Colonic mucosa (tissue), 4 donors: Measurements from ENCODE around the gene GABRG3. TPM values are rescaled to one million over a fixed set of nuclear protein-coding genes. Genes with fewer than 3 reads are reported as not detected.

Experiments
- DNase-seq: peaks from one replicate; pipeline ENCODE4 v3.0.0-alpha.2; 2020
- H3K27ac ChIP-seq: fragments of 200-600 bp; one replicate; pipeline ENCODE4 v1.8.0; 2021
- H3K27me3 ChIP-seq: fragments of 200-600 bp; one replicate; pipeline ENCODE4 v1.8.0; 2021
- H3K36me3 ChIP-seq: fragments of 200-600 bp; one replicate; pipeline ENCODE4 v1.8.0; 2021
- H3K4me1 ChIP-seq: fragments of 200-600 bp; one replicate; pipeline ENCODE4 v1.8.0; 2021; ENCODE audit warnings: mild to moderate bottlenecking
- H3K4me3 ChIP-seq: fragments of 200-600 bp; one replicate; pipeline ENCODE4 v1.8.0; 2021
- H3K9ac ChIP-seq, 2 donors: one replicate each; pipeline ENCODE4 v1.7.0; 2013; ENCODE audit warnings: control low read depth in 2 of 2, low read depth in 2 of 2, low read length in 2 of 2
- H3K9me3 ChIP-seq: fragments of 200-600 bp; one replicate; pipeline ENCODE4 v1.8.0; 2021
- CTCF ChIP-seq: fragments of 200-600 bp; IDR thresholded peaks from one replicate; pipeline ENCODE4 v1.8.0; 2022; ENCODE audit warnings: antibody characterized with exemption, mild to moderate bottlenecking
- intact Hi-C: fragments of 100-400 bp; cut with DNase I; formaldehyde crosslinking; loops from one replicate; pipeline ENCODE4 v1.14.1; 2022
- total RNA-seq, 2 donors: library from RNA; stranded (reverse); fragmentation: NEBNext Ultra II Directional in 1 of 2; extraction: Animal tissue kit (Norgen Biotek cat#: 25700) in 1 of 2; gene quantifications; one replicate each; pipeline ENCODE4 v1.2.1, GENCODE V29; 2021
- donor health status: healthy.
- donor health status: DM: no; HTN: no; CAD: no.
- donor health status: DM: no; HTN: no; CAD: no.

The GABRG3 gene
- total RNA-seq, 2 donors from 2014 or later = not detected

GRCh38 chr15:27328608-27329007 is 357.6 kb downstream of the GABRG3 start:
- Histone ChIP-seq H3K36me3 (no peaks in the 10 kb centered on the region), H3K9ac (no peak overlapping the region), H3K9me3 (no peaks in the 10 kb centered on the region), H3K4me1 (no peaks in the 10 kb centered on the region), H3K4me3 (no peak overlapping the region), H3K27me3 (no peaks in the 10 kb centered on the region), H3K27ac (no peak overlapping the region)
- TF ChIP-seq CTCF = no peak
- no peak for DNase-seq
- intact Hi-C loops = no loop called here

GRCh38 chr15:27330326-27330725 is 359.3 kb downstream of the GABRG3 start:
- Histone ChIP-seq H3K4me3 (no peak overlapping the region), H3K9me3 (no peaks in the 10 kb centered on the region), H3K27ac (no peak overlapping the region), H3K4me1 (no peaks in the 10 kb centered on the region), H3K36me3 (no peaks in the 10 kb centered on the region), H3K27me3 (no peaks in the 10 kb centered on the region), H3K9ac (no peak overlapping the region)
- intact Hi-C loops = no loop called here
- no peak for DNase-seq
- TF ChIP-seq CTCF = no peak

- Histone ChIP-seq H3K36me3 (no peaks in the 10 kb centered on the region), H3K27me3 (no peaks in the 10 kb centered on the region), H3K4me3 (no peak overlapping the region), H3K4me1 (no peaks in the 10 kb centered on the region), H3K9me3 (no peaks in the 10 kb centered on the region), H3K27ac (no peak overlapping the region), H3K9ac (no peak overlapping the region)
- DNase-seq = no peak
- intact Hi-C loops = no loop called here
- TF ChIP-seq CTCF = no peak
Measured at GRCh38 chr15:27336676-27337075, 365.7 kb downstream of the GABRG3 start.

- no peaks in the 10 kb centered on the region for H3K36me3 ChIP-seq
- TF ChIP-seq CTCF = no peak
- no peaks in the 10 kb centered on the region for H3K4me1 ChIP-seq
- H3K9ac ChIP-seq = no peak overlapping the region
- no peak overlapping the region for H3K27ac ChIP-seq
- H3K27me3 ChIP-seq = no peaks in the 10 kb centered on the region
- no peaks in the 10 kb centered on the region for H3K9me3 ChIP-seq
- no peak for DNase-seq
- intact Hi-C loops = no loop called here
- H3K4me3 ChIP-seq = no peak overlapping the region
Measured at GRCh38 chr15:27339138-27339537, 368.2 kb downstream of the GABRG3 start.

- no peak for TF ChIP-seq CTCF
- H3K4me1 ChIP-seq = no peaks in the 10 kb centered on the region
- H3K9ac ChIP-seq = no peak overlapping the region
- intact Hi-C loops = no loop called here
- H3K4me3 ChIP-seq = no peak overlapping the region
- H3K9me3 ChIP-seq = no peaks in the 10 kb centered on the region
- H3K36me3 ChIP-seq = no peaks in the 10 kb centered on the region
- H3K27ac ChIP-seq = no peak overlapping the region
- DNase-seq = no peak
- no peaks in the 10 kb centered on the region for H3K27me3 ChIP-seq
Measured at GRCh38 chr15:27341780-27342343, 370.9 kb downstream of the GABRG3 start.
